RWPE1 (cell line): Measurements from ENCODE around the gene DEPDC5.
"Not testable (repeated sequence)": the region's sequence is repeated elsewhere in the genome, so short reads cannot be mapped to it uniquely, and the experiment has no call there.

Experiments
- CTCF ChIA-PET: fragments of 350-600 bp; sonication (Branson Sonifier 250); formaldehyde crosslinking; extraction: SDS; loops from one replicate; lab custom pipeline; 2021; lab: Yijun Ruan, JAX
- POLR2A ChIA-PET: fragments of 400-600 bp; formaldehyde crosslinking; extraction: SDS; loops from one replicate; lab custom pipeline; 2020; ENCODE audit warnings: antibody characterized with exemption; ENCODE audit not compliant: low non-redundant PET; lab: Yijun Ruan, JAX
- DNase-seq: peaks from one replicate; pipeline ENCODE4 v3.0.0; 2012; ENCODE audit warnings: low spot score
- H3K27ac ChIP-seq: fragments of 450-650 bp; 2 replicates; pipeline ENCODE4 v1.5.1; 2017
- CTCF ChIP-seq: fragments of 450-650 bp; conservative IDR thresholded peaks from 2 replicates; pipeline ENCODE4 v1.5.1; 2017; ENCODE audit warnings: low read depth, mild to moderate bottlenecking

Gene DEPDC5

GRCh38 chr22:31753634-31754501 lies at the start of gene DEPDC5:
DEPDC5 (plus strand) TSS chr22:31754019; CDS start chr22:31754922, 903 bp downstream.
- H3K27ac ChIP-seq: peak within 1 kb of the TSS; percentile 94
- ChIA-PET POLR2A (no interaction called here), CTCF (interaction anchor here (0.6 kb wide), 1 partner anchor 193 kb away, joined by 3 read pairs; no protein-coding TSS in a partner anchor)
- DNase-seq: peak; percentile 85
- no peak for TF ChIP-seq CTCF

GRCh38 chr22:31707519-31707918 lies 46.3 kb upstream of the DEPDC5 start:
- POLR2A ChIA-PET: no interaction called here
- CTCF ChIA-PET: interaction anchor here (0.6 kb wide), 1 partner anchor 25 kb away, joined by 3 read pairs; no protein-coding TSS in a partner anchor
- no peak overlapping the region for H3K27ac ChIP-seq
- no peak for TF ChIP-seq CTCF
- no peak for DNase-seq

GRCh38 chr22:31711226-31711625 lies 42.6 kb upstream of the DEPDC5 start:
- DNase-seq, CTCF ChIA-PET, H3K27ac ChIP-seq, POLR2A ChIA-PET: not testable (repeated sequence)

GRCh38 chr22:31715147-31715778 lies 38.6 kb upstream of the DEPDC5 start:
- DNase-seq: no peak
- POLR2A ChIA-PET: no interaction called here
- CTCF ChIA-PET: no interaction called here
- TF ChIP-seq CTCF: no peak
- no peak overlapping the region for H3K27ac ChIP-seq

- ChIA-PET CTCF (no interaction called here), POLR2A (no interaction called here)
- no peak overlapping the region for H3K27ac ChIP-seq
- TF ChIP-seq CTCF: no peak
- DNase-seq: no peak
Observed at GRCh38 chr22:31719850-31720471, 33.9 kb upstream of the DEPDC5 start.

- ChIA-PET POLR2A (interaction anchor here (0.5 kb wide), 1 partner anchor 14 kb away, joined by 3 read pairs; no protein-coding TSS in a partner anchor), CTCF (interaction anchor here (0.6 kb wide), 1 partner anchor 76 kb away, joined by 4 read pairs; no protein-coding TSS in a partner anchor)
- no peak overlapping the region for H3K27ac ChIP-seq
- TF ChIP-seq CTCF: no peak
- DNase-seq: no peak
Observed at GRCh38 chr22:31723723-31724122, 30.1 kb upstream of the DEPDC5 start.
